ENCODE measurements around the gene GH1. TPM values are rescaled to one million over a fixed set of nuclear protein-coding genes. Genes with fewer than 3 reads are reported as not detected.

GH1 gene
- total and polyA plus RNA-seq, 2 of the 13 experiments (the other 11 are each of a cell fraction or from before 2014, with no cell fraction given): not detected

DNA sequence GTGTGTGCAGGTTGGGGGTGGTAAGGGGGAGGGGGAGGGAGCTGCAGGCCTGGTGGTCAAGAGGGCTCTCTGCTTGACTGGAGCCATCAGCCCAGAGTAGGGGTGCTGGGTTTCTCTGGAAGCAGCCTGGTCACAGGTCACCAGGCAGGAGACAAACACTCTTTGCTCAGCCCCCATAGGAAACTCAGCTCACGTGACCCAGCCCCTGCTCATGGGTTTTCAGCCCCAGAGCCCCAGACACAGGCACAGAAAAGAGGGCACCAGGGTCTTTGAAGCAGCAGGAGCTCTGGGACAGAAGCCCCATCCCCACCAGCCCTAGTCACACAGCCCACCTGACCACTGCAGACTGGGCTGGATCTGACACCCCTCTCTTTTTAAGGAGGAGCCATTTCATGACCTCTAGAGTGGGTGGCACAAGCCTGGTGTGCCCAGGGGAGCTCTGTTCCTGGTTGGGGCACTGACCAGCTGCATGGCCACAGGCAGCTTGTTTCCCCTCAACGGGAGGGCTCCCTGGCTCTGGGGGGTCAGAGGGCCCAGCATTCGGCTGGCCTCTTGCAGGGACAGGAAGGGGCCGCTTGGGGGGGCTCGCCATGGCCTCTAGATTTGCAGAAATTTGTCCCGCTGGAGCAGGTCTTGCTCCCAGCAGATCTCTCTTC lies 27.3 kb upstream of the GH1 start:
- Histone ChIP-seq H3K79me2 (ENCODE audit: insufficient read depth, low read length) (no peaks in the 10 kb centered on the region), H3K9ac (ENCODE audit: insufficient read depth, low read depth, low read length) (no peak overlapping the region), H3K27me3 (ENCODE audit: control insufficient read depth in 1 of 2, insufficient read depth in 2 of 2, low read length in 2 of 2) (peaks cover 12 to 39% of the 10 kb centered on the region in 2 experiments; a peak in 4 of 5 replicates), H3K4me1 (ENCODE audit: insufficient read depth, low read length) (peaks cover 26% of the 10 kb centered on the region), H3K36me3 (replicated peaks in 1 of 2; ENCODE audit: control insufficient read depth in 1 of 2, insufficient read depth in 2 of 2, low read length in 2 of 2) (no peaks in the 10 kb centered on the region), H3K27ac (ENCODE audit: extremely low read length, insufficient read depth, low read length) (no peak overlapping the region), H4K20me1 (ENCODE audit: insufficient read depth, low read length) (no peaks in the 10 kb centered on the region), H3K9me3 (ENCODE audit: low read length) (no peaks in the 10 kb centered on the region), H3K4me2 (ENCODE audit: low read depth, low read length) (peak overlapping the region; percentile 92), H3K4me3 (replicated peaks in 1 of 3; ENCODE audit: insufficient read depth in 1 of 3, low read depth in 2 of 3, low read length in 3 of 3) (peak overlapping the region in 1 of 3 experiments; percentile 66; a peak in 1 of 6 replicates), H2AFZ (ENCODE audit: low read length) (no peak overlapping the region)
- no peak for FAIRE-seq
- in situ Hi-C loops (cut with HindIII; ENCODE audit: extremely low pct_ligation_motif_present, low pct_unique_long_range_greater_than_20kb) (loop anchor here (5.0 kb wide), 1 partner anchor 34 kb away; the partner anchor contains the start of gene CSHL1), intact Hi-C loops (cut with micrococcal nuclease; ENCODE audit: unreplicated experiment) (no loop called here)
- 60% methylated on average over 4 of the region's 6 CpGs for WGBS (ENCODE audit: low lambda C conversion rate)
- DNase-seq (ENCODE audit: low spot score): peak; percentile 34
- ATAC-seq: peak; percentile 20
- ChIA-PET CTCF (ENCODE audit: low intra/inter-chr PET ratio, low total read pairs) (interaction anchor here (1.1 to 3.4 kb wide), 4 partner anchors 27 to 80 kb away, joined by 4 to 25 read pairs (median 8); partner anchors contain the start of genes CSHL1 and GH1), POLR2A (interaction anchor here (0.7 to 1.6 kb wide), 5 partner anchors 10 to 173 kb away, joined by 4 to 10 read pairs (median 4); partner anchors contain the start of genes CCDC47, DDX42 and GH1)
- no TSS peak for BruUV-seq (replicated peaks)
- TF ChIP-seq, protein P1, sequence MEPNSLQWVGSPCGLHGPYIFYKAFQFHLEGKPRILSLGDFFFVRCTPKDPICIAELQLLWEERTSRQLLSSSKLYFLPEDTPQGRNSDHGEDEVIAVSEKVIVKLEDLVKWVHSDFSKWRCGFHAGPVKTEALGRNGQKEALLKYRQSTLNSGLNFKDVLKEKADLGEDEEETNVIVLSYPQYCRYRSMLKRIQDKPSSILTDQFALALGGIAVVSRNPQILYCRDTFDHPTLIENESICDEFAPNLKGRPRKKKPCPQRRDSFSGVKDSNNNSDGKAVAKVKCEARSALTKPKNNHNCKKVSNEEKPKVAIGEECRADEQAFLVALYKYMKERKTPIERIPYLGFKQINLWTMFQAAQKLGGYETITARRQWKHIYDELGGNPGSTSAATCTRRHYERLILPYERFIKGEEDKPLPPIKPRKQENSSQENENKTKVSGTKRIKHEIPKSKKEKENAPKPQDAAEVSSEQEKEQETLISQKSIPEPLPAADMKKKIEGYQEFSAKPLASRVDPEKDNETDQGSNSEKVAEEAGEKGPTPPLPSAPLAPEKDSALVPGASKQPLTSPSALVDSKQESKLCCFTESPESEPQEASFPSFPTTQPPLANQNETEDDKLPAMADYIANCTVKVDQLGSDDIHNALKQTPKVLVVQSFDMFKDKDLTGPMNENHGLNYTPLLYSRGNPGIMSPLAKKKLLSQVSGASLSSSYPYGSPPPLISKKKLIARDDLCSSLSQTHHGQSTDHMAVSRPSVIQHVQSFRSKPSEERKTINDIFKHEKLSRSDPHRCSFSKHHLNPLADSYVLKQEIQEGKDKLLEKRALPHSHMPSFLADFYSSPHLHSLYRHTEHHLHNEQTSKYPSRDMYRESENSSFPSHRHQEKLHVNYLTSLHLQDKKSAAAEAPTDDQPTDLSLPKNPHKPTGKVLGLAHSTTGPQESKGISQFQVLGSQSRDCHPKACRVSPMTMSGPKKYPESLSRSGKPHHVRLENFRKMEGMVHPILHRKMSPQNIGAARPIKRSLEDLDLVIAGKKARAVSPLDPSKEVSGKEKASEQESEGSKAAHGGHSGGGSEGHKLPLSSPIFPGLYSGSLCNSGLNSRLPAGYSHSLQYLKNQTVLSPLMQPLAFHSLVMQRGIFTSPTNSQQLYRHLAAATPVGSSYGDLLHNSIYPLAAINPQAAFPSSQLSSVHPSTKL (CRISPR knock-in tag; IDR thresholded peaks at IDR 0.05): no peak; the same call in 1 of the 2 replicates
- peak; percentile 38; the same call in 1 of the 2 replicates for TF ChIP-seq ZMYM3 (CRISPR knock-in tag; IDR thresholded peaks at IDR 0.05)
- peak; percentile 39; the same call in 1 of the 2 replicates for TF ChIP-seq RAD51 (IDR thresholded peaks at IDR 0.05; ENCODE audit: borderline replicate concordance)
- no peak for TF ChIP-seq RBM22 (optimal IDR thresholded peaks at IDR 0.05; ENCODE audit: low read length)
- TF ChIP-seq FOXO4 (CRISPR knock-in tag; conservative IDR thresholded peaks at IDR 0.05): no peak
- TF ChIP-seq ZNF317 (CRISPR knock-in tag; IDR thresholded peaks at IDR 0.05): peak; percentile 20; the same call in 1 of the 2 replicates
- 0 out of 2 replicates have a peak, but pooled peaks have one; percentile 25 for TF ChIP-seq SP2 (CRISPR knock-in tag; IDR thresholded peaks at IDR 0.05)
- 0 out of 2 replicates have a peak, but pooled peaks have one; percentile 37 for TF ChIP-seq SETDB1 (CRISPR knock-in tag; IDR thresholded peaks at IDR 0.05; ENCODE audit: borderline replicate concordance)
- TF ChIP-seq BHLHE40 (IDR thresholded peaks at IDR 0.05; ENCODE audit: low read length): peak; percentile 59; the same call in 1 of the 2 replicates
- no peak for TF ChIP-seq ZMAT5 (CRISPR knock-in tag; IDR thresholded peaks at IDR 0.05; ENCODE audit: borderline replicate concordance, low read depth)
- no peak for TF ChIP-seq RNF2 (conservative IDR thresholded peaks at IDR 0.05; ENCODE audit: low read depth)
- no peak for TF ChIP-seq SSRP1 (CRISPR knock-in tag; IDR thresholded peaks at IDR 0.05)
- TF ChIP-seq, protein P2, sequence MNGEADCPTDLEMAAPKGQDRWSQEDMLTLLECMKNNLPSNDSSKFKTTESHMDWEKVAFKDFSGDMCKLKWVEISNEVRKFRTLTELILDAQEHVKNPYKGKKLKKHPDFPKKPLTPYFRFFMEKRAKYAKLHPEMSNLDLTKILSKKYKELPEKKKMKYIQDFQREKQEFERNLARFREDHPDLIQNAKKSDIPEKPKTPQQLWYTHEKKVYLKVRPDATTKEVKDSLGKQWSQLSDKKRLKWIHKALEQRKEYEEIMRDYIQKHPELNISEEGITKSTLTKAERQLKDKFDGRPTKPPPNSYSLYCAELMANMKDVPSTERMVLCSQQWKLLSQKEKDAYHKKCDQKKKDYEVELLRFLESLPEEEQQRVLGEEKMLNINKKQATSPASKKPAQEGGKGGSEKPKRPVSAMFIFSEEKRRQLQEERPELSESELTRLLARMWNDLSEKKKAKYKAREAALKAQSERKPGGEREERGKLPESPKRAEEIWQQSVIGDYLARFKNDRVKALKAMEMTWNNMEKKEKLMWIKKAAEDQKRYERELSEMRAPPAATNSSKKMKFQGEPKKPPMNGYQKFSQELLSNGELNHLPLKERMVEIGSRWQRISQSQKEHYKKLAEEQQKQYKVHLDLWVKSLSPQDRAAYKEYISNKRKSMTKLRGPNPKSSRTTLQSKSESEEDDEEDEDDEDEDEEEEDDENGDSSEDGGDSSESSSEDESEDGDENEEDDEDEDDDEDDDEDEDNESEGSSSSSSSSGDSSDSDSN (CRISPR knock-in tag; IDR thresholded peaks at IDR 0.05): 0 out of 2 replicates have a peak, but pooled peaks have one; percentile 6
- no peak for TF ChIP-seq ZNF597 (CRISPR knock-in tag; IDR thresholded peaks at IDR 0.05)

All from HepG2 (cell line).